Vagina (tissue), 2 donors: ENCODE results near the gene IRAK1.

ENCODE experiments used
- POLR2A ChIP-seq, 2 donors: fragments of 450-650 bp; IDR thresholded peaks; one replicate each; pipeline ENCODE4 v1.6.1; 2017; ENCODE audit warnings: antibody characterized with exemption in 2 of 2, mild to moderate bottlenecking in 2 of 2, moderate library complexity in 2 of 2
- POLR2AphosphoS5 ChIP-seq, 2 donors: sonication (generic); formaldehyde crosslinking; IDR thresholded peaks; one replicate each; pipeline ENCODE4 v1.9.0; 2017; ENCODE audit warnings: antibody characterized with exemption in 2 of 2, mild to moderate bottlenecking in 2 of 2, low read depth in 1 of 2; ENCODE audit not compliant: insufficient read depth in 1 of 2
- TF ChIP-seq, protein P1 (sequence below), 3 experiments: fragments of 450-650 bp in 2 of 3; fragments of 200-600 bp in 1 of 3; sonication (generic) in 1 of 3; IDR thresholded peaks; one replicate each; pipeline ENCODE4 v1.5.1; 2017 to 2019; ENCODE audit warnings: antibody characterized with exemption in 3 of 3, mild to moderate bottlenecking in 2 of 3, moderate library complexity in 2 of 3

DNA sequence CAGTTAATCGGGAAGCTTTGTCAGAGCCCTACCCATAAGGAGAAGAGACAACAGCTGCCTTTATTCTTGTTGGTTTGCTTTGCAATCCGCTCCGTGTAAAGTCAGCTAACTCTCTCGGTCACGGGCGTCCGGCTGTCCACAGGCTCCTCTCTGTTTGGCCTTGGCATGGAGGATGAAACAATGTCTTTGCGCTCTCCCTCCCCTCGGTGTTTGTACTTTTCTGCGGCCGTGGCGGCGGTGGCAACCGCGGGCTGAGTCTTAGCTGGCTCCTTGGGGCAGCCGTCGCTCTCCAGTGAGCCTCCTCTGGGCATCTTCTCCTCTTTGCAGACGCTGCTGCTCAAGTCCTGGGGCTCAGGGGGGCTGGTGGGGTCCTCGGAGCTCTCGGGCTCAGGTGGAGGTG is 10.6 kb upstream of the IRAK1 start:
- TF ChIP-seq POLR2A (IDR thresholded peaks at IDR 0.05) (no peak), POLR2AphosphoS5 (IDR thresholded peaks at IDR 0.05; ENCODE audit: insufficient read depth in 1 of 2, low read depth in 1 of 2) (no peak)
- TF ChIP-seq, protein P1, sequence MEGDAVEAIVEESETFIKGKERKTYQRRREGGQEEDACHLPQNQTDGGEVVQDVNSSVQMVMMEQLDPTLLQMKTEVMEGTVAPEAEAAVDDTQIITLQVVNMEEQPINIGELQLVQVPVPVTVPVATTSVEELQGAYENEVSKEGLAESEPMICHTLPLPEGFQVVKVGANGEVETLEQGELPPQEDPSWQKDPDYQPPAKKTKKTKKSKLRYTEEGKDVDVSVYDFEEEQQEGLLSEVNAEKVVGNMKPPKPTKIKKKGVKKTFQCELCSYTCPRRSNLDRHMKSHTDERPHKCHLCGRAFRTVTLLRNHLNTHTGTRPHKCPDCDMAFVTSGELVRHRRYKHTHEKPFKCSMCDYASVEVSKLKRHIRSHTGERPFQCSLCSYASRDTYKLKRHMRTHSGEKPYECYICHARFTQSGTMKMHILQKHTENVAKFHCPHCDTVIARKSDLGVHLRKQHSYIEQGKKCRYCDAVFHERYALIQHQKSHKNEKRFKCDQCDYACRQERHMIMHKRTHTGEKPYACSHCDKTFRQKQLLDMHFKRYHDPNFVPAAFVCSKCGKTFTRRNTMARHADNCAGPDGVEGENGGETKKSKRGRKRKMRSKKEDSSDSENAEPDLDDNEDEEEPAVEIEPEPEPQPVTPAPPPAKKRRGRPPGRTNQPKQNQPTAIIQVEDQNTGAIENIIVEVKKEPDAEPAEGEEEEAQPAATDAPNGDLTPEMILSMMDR (IDR thresholded peaks at IDR 0.05) = no peak
